Left kidney (tissue), 2 donors: ENCODE results near the gene LRP11. TPM values are rescaled to one million over a fixed set of nuclear protein-coding genes. Genes with fewer than 3 reads are reported as not detected.
"Not testable (repeated sequence)": the region's sequence is repeated elsewhere in the genome, so short reads cannot be mapped to it uniquely, and the experiment has no call there.

Experiments
- DNase-seq: peaks from one replicate; pipeline ENCODE4 v3.0.0-alpha.2; 2013
- polyA plus RNA-seq: library from polyadenylated mRNA; unstranded; fragments of 120-200 nt; gene quantifications from one replicate; pipeline ENCODE4 v1.2.1, GENCODE V29; 2013; ENCODE audit not compliant: insufficient read length

The LRP11 gene
- polyA plus RNA-seq, 1 donor = 40.4 TPM

- not testable (repeated sequence) for DNase-seq
Observed at GRCh38 chr6:149848343-149848742, 15.8 kb downstream of the LRP11 start.

- DNase-seq = no peak
Observed at GRCh38 chr6:149847939-149848267, 16.3 kb downstream of the LRP11 start.

GRCh38 chr6:149846321-149846720 is 17.8 kb downstream of the LRP11 start:
- DNase-seq = no peak

- DNase-seq = no peak
Observed at GRCh38 chr6:149845549-149845948, 18.6 kb downstream of the LRP11 start.

- no peak for DNase-seq
Observed at GRCh38 chr6:149844480-149844879, 19.7 kb downstream of the LRP11 start.

- not testable (repeated sequence) for DNase-seq
Observed at GRCh38 chr6:149844036-149844435, 20.1 kb downstream of the LRP11 start.

- DNase-seq = no peak
Observed at GRCh38 chr6:149843051-149843633, 21.0 kb downstream of the LRP11 start.

GRCh38 chr6:149842331-149842730 is 21.8 kb downstream of the LRP11 start:
- no peak for DNase-seq

- DNase-seq = no peak
Observed at GRCh38 chr6:149840345-149841075, 23.6 kb downstream of the LRP11 start.

- DNase-seq = peak; percentile 69
Observed at GRCh38 chr6:149834513-149835481, 29.4 kb downstream of the LRP11 start.

- no peak for DNase-seq
Observed at GRCh38 chr6:149833651-149834050, 30.5 kb downstream of the LRP11 start.

GRCh38 chr6:149831308-149831820 is 32.8 kb downstream of the LRP11 start:
- DNase-seq = no peak

GRCh38 chr6:149830731-149831307 is 33.3 kb downstream of the LRP11 start:
- no peak for DNase-seq

GRCh38 chr6:149825292-149825691 is 38.9 kb downstream of the LRP11 start:
- DNase-seq = no peak

- no peak for DNase-seq
Observed at GRCh38 chr6:149823013-149823412, 41.1 kb downstream of the LRP11 start.

GRCh38 chr6:149821492-149821891 is 42.7 kb downstream of the LRP11 start:
- no peak for DNase-seq

- DNase-seq = no peak
Observed at GRCh38 chr6:149820506-149820905, 43.7 kb downstream of the LRP11 start.

GRCh38 chr6:149815788-149816187 is 48.4 kb downstream of the LRP11 start:
- no peak for DNase-seq

GRCh38 chr6:149813351-149813750 is 50.8 kb downstream of the LRP11 start:
- DNase-seq = no peak

- no peak for DNase-seq
Observed at GRCh38 chr6:149809798-149810197, 54.4 kb downstream of the LRP11 start.

- DNase-seq = no peak
Observed at GRCh38 chr6:149806127-149806526, 58.0 kb downstream of the LRP11 start.

GRCh38 chr6:149783551-149783950 is 80.6 kb downstream of the LRP11 start:
- no peak for DNase-seq
